SK-N-SH treated with all-trans-retinoic acid at 6 μM for 48 hours (cell line): ENCODE data around the gene KANSL2.
"Not testable (repeated sequence)": the region's sequence is repeated elsewhere in the genome, so short reads cannot be mapped to it uniquely, and the experiment has no call there.

Experiments used
- ATAC-seq: fragments of 200-7000 bp; cut with Tn5 transposase; 3 replicates; pipeline ENCODE4 v1.9.1; 2020; ENCODE audit warnings: mild to moderate bottlenecking, moderate library complexity
- ARNTL ChIP-seq: fragments of 450-650 bp; formaldehyde crosslinking; IDR thresholded peaks from 2 replicates; pipeline ENCODE4 v1.5.0; 2020; ENCODE audit warnings: low read depth, mild to moderate bottlenecking, moderate library complexity, borderline replicate concordance
- BACH2 ChIP-seq: fragments of 250-450 bp; sonication (Bioruptor Pico); IDR thresholded peaks from 2 replicates; pipeline ENCODE4 v1.9.0; 2021; ENCODE audit warnings: mild to moderate bottlenecking, borderline replicate concordance
- CREB5 ChIP-seq: fragments of 250-450 bp; sonication (Bioruptor Pico); IDR thresholded peaks from 2 replicates; pipeline ENCODE4 v1.5.1; 2020; ENCODE audit warnings: low read depth, mild to moderate bottlenecking, moderate library complexity
- CSDC2 ChIP-seq: fragments of 250-450 bp; sonication (Bioruptor Pico); IDR thresholded peaks from 2 replicates; pipeline ENCODE4 v1.5.0; 2020; ENCODE audit warnings: mild to moderate bottlenecking, moderate library complexity
- GLIS3 ChIP-seq: fragments of 250-450 bp; sonication (Bioruptor Pico); IDR thresholded peaks from 2 replicates; pipeline ENCODE4 v1.5.0; 2020; ENCODE audit warnings: mild to moderate bottlenecking, moderate library complexity
- ISL1 ChIP-seq: fragments of 250-450 bp; sonication (Bioruptor Pico); IDR thresholded peaks from 2 replicates; pipeline ENCODE4 v2.1.2; 2022; ENCODE audit warnings: mild to moderate bottlenecking, moderate library complexity
- RARB ChIP-seq: fragments of 250-450 bp; sonication (Bioruptor Pico); IDR thresholded peaks from 2 replicates; pipeline ENCODE4 v1.8.0; 2021; ENCODE audit warnings: mild to moderate bottlenecking, moderate library complexity
- TCF4 ChIP-seq: fragments of 250-450 bp; sonication (Bioruptor Pico); IDR thresholded peaks from 2 replicates; pipeline ENCODE4 v1.8.0; 2021; ENCODE audit warnings: mild to moderate bottlenecking, moderate library complexity, borderline replicate concordance
- TOX ChIP-seq: fragments of 250-450 bp; sonication (Bioruptor Pico); IDR thresholded peaks from 2 replicates; pipeline ENCODE4 v1.8.0; 2021; ENCODE audit warnings: mild to moderate bottlenecking, moderate library complexity, borderline replicate concordance
- TSHZ2 ChIP-seq: fragments of 250-450 bp; sonication (Bioruptor Pico); IDR thresholded peaks from 2 replicates; pipeline ENCODE4 v1.5.0; 2020; ENCODE audit warnings: mild to moderate bottlenecking, moderate library complexity
- ZC3H10 ChIP-seq: fragments of 250-450 bp; sonication (Bioruptor Pico); IDR thresholded peaks from 2 replicates; pipeline ENCODE4 v1.5.1; 2021; ENCODE audit warnings: mild to moderate bottlenecking, moderate library complexity
- ZFP3 ChIP-seq: fragments of 250-450 bp; sonication (Bioruptor Pico); IDR thresholded peaks from 2 replicates; pipeline ENCODE4 v1.5.0; 2020; ENCODE audit warnings: mild to moderate bottlenecking, moderate library complexity
- ZFP30 ChIP-seq: fragments of 450-650 bp; formaldehyde crosslinking; IDR thresholded peaks from 2 replicates; pipeline ENCODE4 v1.5.0; 2022; ENCODE audit warnings: mild to moderate bottlenecking, moderate library complexity
- ZNF565 ChIP-seq: fragments of 450-650 bp; formaldehyde crosslinking; conservative IDR thresholded peaks from 2 replicates; pipeline ENCODE4 v1.5.0; 2020; ENCODE audit warnings: low read depth, mild to moderate bottlenecking, moderate library complexity
- ZNF8 ChIP-seq: fragments of 450-650 bp; formaldehyde crosslinking; IDR thresholded peaks from 2 replicates; pipeline ENCODE4 v1.5.0; 2020; ENCODE audit warnings: mild to moderate bottlenecking, moderate library complexity
- TF ChIP-seq, protein P1 (sequence below): fragments of 250-450 bp; sonication (Bioruptor Pico); IDR thresholded peaks from 2 replicates; pipeline ENCODE4 v1.5.1; 2021; ENCODE audit warnings: mild to moderate bottlenecking, moderate library complexity
- TF ChIP-seq, protein P2 (sequence below): fragments of 250-450 bp; sonication (Bioruptor Pico); IDR thresholded peaks from 2 replicates; pipeline ENCODE4 v1.8.0; 2020; ENCODE audit warnings: mild to moderate bottlenecking, moderate library complexity, borderline replicate concordance

Gene KANSL2

DNA sequence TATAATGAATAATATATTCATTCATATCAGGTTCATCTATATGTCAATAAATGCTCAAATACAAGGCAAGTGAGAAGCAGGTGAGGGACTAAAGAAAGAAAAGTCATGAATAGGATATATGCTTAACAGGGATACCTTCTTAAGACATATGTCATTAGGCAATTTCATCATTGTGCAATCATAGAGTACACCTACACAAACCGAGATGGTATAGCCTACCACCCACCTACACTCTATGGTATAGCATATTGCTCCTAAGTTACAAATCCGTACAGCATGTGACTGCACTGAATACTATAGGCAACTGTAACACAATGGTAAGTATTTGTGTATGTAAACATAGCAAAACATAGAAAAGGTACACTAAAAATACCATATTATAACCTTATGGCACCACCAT, 39.0 kb downstream of the KANSL2 start:
- no peak for ATAC-seq

DNA sequence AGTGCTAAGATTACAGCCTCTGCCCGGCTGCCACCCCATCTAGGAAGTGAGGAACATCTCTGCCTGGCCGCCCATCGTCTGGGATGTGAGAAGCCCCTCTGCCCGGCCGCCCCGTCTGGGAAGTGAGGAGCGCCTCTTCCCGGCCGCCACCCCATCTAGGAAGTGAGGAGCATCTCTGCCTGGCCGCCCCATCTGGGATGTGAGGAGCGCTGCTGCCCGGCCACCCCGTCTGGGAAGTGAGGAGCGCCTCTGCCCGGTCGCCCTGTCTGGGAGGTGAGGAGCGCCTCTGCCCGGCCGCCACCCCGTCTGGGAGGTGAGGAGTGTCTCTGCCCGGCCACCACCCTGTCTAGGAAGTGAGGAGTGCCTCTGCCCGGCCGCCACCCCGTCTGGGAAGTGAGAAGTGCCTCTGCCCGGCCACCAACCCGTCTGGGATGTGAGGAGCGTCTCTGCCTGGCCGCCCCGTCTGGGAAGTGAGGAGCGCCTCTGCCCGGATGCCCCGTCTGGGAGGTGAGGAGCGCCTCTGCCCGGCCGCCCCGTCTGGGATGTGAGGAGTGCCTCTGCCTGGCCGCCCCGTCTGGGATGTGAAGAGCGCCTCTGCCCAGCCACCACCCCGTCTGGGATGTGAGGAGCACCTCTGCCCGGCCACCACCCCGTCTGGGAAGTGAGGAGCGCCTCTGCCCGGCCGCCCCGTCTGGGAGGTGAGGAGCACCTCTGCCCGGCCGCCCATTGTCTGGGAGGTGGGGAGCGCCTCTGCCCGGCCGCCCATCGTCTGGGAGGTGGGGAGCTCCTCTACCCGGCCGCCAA, 40.1 kb downstream of the KANSL2 start:
- ATAC-seq: not testable (repeated sequence)

More for the DNA sequence above, 39.0 kb downstream of the KANSL2 start:
- TF ChIP-seq ZNF565 (CRISPR knock-in tag) (no peak), CSDC2 (no peak), RARB (CRISPR knock-in tag) (no peak), ZFP30 (CRISPR knock-in tag) (no peak)
- TF ChIP-seq, protein P1, sequence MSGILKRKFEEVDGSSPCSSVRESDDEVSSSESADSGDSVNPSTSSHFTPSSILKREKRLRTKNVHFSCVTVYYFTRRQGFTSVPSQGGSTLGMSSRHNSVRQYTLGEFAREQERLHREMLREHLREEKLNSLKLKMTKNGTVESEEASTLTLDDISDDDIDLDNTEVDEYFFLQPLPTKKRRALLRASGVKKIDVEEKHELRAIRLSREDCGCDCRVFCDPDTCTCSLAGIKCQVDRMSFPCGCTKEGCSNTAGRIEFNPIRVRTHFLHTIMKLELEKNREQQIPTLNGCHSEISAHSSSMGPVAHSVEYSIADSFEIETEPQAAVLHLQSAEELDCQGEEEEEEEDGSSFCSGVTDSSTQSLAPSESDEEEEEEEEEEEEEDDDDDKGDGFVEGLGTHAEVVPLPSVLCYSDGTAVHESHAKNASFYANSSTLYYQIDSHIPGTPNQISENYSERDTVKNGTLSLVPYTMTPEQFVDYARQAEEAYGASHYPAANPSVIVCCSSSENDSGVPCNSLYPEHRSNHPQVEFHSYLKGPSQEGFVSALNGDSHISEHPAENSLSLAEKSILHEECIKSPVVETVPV (CRISPR knock-in tag): no peak

GRCh38 chr12:48640854-48641253, 41.2 kb downstream of the KANSL2 start:
- no peak; the same call in 2 of the 3 replicates for ATAC-seq
- TF ChIP-seq ZFP30 (CRISPR knock-in tag) (no peak), GLIS3 (no peak), ZFP3 (no peak), RARB (CRISPR knock-in tag) (no peak)

GRCh38 chr12:48640428-48640827, 41.6 kb downstream of the KANSL2 start:
- TF ChIP-seq TCF4 (CRISPR knock-in tag): no peak
- TF ChIP-seq CREB5 (CRISPR knock-in tag): no peak
- TF ChIP-seq, all 23 proteins: peak for 0
- ATAC-seq: no peak

DNA sequence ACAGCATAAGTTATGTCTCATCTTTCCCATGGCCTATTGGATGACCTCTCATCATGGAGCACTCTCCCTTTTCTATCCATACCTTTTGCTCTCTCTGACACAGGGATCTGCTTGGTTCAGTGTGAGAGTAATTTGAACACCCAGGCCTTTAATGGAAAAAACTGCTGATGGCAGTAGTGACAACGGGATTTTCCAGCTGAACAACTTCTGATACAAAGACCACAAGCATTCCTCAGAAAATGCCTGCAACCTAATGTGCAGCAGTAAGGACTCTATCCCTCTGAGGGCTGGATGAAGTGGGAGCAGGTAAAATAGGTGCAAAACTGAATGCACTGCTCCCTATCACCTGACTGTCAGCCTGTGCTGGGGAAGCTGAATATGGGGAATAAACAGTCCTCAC, 51.0 kb downstream of the KANSL2 start:
- no peak for TF ChIP-seq BACH2 (CRISPR knock-in tag)
- no peak for TF ChIP-seq TSHZ2 (CRISPR knock-in tag)
- no peak for TF ChIP-seq ZFP30 (CRISPR knock-in tag)
- no peak for TF ChIP-seq RARB (CRISPR knock-in tag)
- no peak for TF ChIP-seq GLIS3
- no peak for TF ChIP-seq TCF4 (CRISPR knock-in tag)
- no peak for TF ChIP-seq ISL1 (CRISPR knock-in tag)

DNA sequence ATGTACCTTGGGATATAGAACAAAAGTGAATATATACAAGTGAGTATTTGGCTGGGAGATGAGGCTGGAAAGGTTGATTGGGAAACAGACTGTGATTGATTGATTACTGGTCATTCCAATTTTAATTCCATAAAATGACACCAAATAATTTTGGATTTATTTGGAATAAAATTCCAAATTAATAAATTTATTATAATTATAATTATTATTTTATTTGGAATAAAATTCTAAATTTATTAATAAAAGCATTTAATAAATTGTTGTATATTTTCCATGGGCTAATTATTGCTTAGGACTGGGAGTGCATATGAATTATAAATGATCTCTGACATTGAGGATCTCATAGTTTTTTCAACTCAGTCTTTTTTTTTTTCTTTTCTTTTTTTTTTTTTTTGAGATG, 51.7 kb downstream of the KANSL2 start:
- no peak for TF ChIP-seq CSDC2
- no peak for TF ChIP-seq TCF4 (CRISPR knock-in tag)
- no peak for TF ChIP-seq BACH2 (CRISPR knock-in tag)
- no peak for TF ChIP-seq TSHZ2 (CRISPR knock-in tag)
- no peak for TF ChIP-seq ZFP3
- TF ChIP-seq GLIS3: no peak
- no peak for TF ChIP-seq TOX (CRISPR knock-in tag)
- TF ChIP-seq, protein P2, sequence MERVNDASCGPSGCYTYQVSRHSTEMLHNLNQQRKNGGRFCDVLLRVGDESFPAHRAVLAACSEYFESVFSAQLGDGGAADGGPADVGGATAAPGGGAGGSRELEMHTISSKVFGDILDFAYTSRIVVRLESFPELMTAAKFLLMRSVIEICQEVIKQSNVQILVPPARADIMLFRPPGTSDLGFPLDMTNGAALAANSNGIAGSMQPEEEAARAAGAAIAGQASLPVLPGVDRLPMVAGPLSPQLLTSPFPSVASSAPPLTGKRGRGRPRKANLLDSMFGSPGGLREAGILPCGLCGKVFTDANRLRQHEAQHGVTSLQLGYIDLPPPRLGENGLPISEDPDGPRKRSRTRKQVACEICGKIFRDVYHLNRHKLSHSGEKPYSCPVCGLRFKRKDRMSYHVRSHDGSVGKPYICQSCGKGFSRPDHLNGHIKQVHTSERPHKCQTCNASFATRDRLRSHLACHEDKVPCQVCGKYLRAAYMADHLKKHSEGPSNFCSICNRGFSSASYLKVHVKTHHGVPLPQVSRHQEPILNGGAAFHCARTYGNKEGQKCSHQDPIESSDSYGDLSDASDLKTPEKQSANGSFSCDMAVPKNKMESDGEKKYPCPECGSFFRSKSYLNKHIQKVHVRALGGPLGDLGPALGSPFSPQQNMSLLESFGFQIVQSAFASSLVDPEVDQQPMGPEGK (CRISPR knock-in tag): no peak
- no peak for TF ChIP-seq ARNTL (CRISPR knock-in tag)
- TF ChIP-seq ZFP30 (CRISPR knock-in tag): no peak
- TF ChIP-seq ISL1 (CRISPR knock-in tag): no peak
- no peak for TF ChIP-seq CREB5 (CRISPR knock-in tag)
- TF ChIP-seq ZC3H10 (CRISPR knock-in tag): no peak
- no peak for TF ChIP-seq ZNF8 (CRISPR knock-in tag)
- TF ChIP-seq, all 23 proteins: peak for 0
- ATAC-seq: no peak

More for the DNA sequence above, 51.0 kb downstream of the KANSL2 start:
- ATAC-seq: no peak
